Transverse colon (tissue), 4 donors: Measurements from ENCODE around the gene C4B. TPM values are rescaled to one million over a fixed set of nuclear protein-coding genes. Genes with fewer than 3 reads are reported as not detected.

Experiments used
- DNase-seq: peaks from one replicate; pipeline ENCODE4 v3.0.0-alpha.2; 2019
- H3K27ac ChIP-seq, 4 donors: fragments of 200-600 bp; sonication (generic); 2 replicates each; pipeline ENCODE4 v1.5.1; 2016 to 2018; ENCODE audit warnings: inconsistent platforms in 4 of 4
- H3K27me3 ChIP-seq: fragments of 200-600 bp; sonication (generic); 2 replicates; pipeline ENCODE4 v1.5.1; 2017; ENCODE audit warnings: inconsistent platforms
- H3K36me3 ChIP-seq, 4 donors: fragments of 200-600 bp; sonication (generic); 2 replicates each; pipeline ENCODE4 v1.5.1; 2017 to 2019; ENCODE audit warnings: inconsistent platforms in 4 of 4
- H3K4me1 ChIP-seq, 4 donors: fragments of 200-600 bp; sonication (generic); 2 replicates each; pipeline ENCODE4 v1.5.1; 2017 to 2020; ENCODE audit warnings: inconsistent platforms in 4 of 4
- H3K4me3 ChIP-seq, 4 donors: fragments of 200-600 bp; sonication (generic); 1 replicate in 1 of 4; 2 replicates in 3 of 4; pipeline versions ENCODE4 v1.5.1 to v1.6.1; 2017 to 2019; ENCODE audit warnings: inconsistent platforms in 4 of 4
- H3K9me3 ChIP-seq, 2 donors: fragments of 200-600 bp; sonication (generic); 2 replicates each; pipeline ENCODE4 v1.5.1; 2017 to 2019; ENCODE audit warnings: inconsistent platforms in 2 of 2
- EP300 ChIP-seq: sonication (generic); formaldehyde crosslinking; IDR thresholded peaks from one replicate; pipeline ENCODE4 v1.6.1; 2017; ENCODE audit warnings: antibody characterized with exemption, low read depth
- POLR2A ChIP-seq: fragments of 450-650 bp; IDR thresholded peaks from one replicate; pipeline ENCODE4 v1.6.1; 2016; ENCODE audit warnings: antibody characterized with exemption, mild to moderate bottlenecking, moderate library complexity
- POLR2AphosphoS5 ChIP-seq, 3 donors: sonication (generic); formaldehyde crosslinking; IDR thresholded peaks; one replicate each; pipeline ENCODE4 v1.6.1; 2016; ENCODE audit warnings: antibody characterized with exemption in 3 of 3
- WGBS, 2 donors: methylation state at CpG; one replicate each; pipeline ENCODE4 v1.1.5; 2018; ENCODE audit warnings: low coverage in 1 of 2; 5-methylcytosine and 5-hydroxymethylcytosine counted together
- in situ Hi-C, 4 donors: fragments of 200-750 bp; cut with MboI; loops; one replicate each; pipeline versions ENCODE4 v1.15.0 to v1.15.1; 2017; ENCODE audit warnings: low sequenced_read_pairs in 3 of 4, low pct_ligation_motif_present in 1 of 4, low pct_unique_long_range_greater_than_20kb in 1 of 4
- intact Hi-C: fragments of 100-400 bp; cut with DNase I; formaldehyde crosslinking; loops from one replicate; pipeline ENCODE4 v1.15.1; 2023; ENCODE audit warnings: low total_unique reads
- total RNA-seq, 4 donors: library from RNA; depleted of rRNA; stranded (reverse); fragments of >200 nt; gene quantifications; one replicate each; pipeline ENCODE4 v1.1.0, GENCODE V29; 2016
- TF ChIP-seq, protein P1 (sequence below), 5 experiments: fragments of 200-600 bp in 3 of 5; fragments of 450-650 bp in 2 of 5; sonication (generic) in 3 of 5; IDR thresholded peaks; 1 replicate in 2 of 5; 2 replicates in 3 of 5; pipeline ENCODE4 v1.5.1; 2016 to 2017; ENCODE audit warnings: antibody characterized with exemption in 5 of 5, inconsistent platforms in 3 of 5, mild to moderate bottlenecking in 2 of 5, moderate library complexity in 1 of 5

C4B gene
- total RNA-seq, 4 donors from 2014 or later: 20.3 to 137 (median 64.0) TPM

DNA sequence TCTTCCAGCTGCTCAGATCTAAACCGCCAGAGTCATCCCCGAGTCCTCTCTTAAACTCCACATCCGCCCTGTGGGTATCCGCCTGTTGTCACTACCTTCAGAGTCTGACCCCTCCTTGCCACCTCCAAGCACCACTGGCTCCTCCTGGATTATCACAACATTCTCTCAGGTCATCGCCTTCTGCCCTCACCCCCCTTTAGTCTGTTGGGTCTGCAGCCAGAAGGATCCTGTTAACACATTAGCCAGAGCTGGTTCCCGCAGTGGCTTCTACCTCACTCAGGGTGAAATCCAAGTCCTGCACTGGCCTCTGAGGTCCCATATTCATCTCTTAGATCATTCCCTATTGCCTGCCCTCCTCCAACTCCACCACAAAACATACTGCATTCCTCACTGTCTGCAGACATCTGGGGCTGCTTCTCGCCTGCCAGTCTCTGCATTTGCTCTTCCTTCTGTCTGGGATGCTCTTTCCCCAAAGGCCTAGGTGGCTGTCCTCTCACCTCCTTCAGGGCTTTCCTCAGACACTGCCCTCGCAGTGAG is 60.5 kb downstream of the C4B start:
- Histone ChIP-seq H3K4me3 (no peak overlapping the region), H3K27me3 (no peaks in the 10 kb centered on the region), H3K9me3 (no peaks in the 10 kb centered on the region), H3K4me1 (no peaks in the 10 kb centered on the region), H3K36me3 (no peaks in the 10 kb centered on the region), H3K27ac (no peak overlapping the region)
- in situ Hi-C loops: loop anchor here in 2 of 4 donors (25.0 kb wide), 1 partner anchor 113 kb away; the partner anchor contains the start of genes DXO (in 2 of the 2), NELFE (in 2 of the 2) and SKIC2 (in 2 of the 2)
- DNase-seq: no peak
- TF ChIP-seq EP300 (no peak), POLR2A (no peak), POLR2AphosphoS5 (IDR thresholded peaks at IDR 0.05) (no peak)
- TF ChIP-seq, protein P1, sequence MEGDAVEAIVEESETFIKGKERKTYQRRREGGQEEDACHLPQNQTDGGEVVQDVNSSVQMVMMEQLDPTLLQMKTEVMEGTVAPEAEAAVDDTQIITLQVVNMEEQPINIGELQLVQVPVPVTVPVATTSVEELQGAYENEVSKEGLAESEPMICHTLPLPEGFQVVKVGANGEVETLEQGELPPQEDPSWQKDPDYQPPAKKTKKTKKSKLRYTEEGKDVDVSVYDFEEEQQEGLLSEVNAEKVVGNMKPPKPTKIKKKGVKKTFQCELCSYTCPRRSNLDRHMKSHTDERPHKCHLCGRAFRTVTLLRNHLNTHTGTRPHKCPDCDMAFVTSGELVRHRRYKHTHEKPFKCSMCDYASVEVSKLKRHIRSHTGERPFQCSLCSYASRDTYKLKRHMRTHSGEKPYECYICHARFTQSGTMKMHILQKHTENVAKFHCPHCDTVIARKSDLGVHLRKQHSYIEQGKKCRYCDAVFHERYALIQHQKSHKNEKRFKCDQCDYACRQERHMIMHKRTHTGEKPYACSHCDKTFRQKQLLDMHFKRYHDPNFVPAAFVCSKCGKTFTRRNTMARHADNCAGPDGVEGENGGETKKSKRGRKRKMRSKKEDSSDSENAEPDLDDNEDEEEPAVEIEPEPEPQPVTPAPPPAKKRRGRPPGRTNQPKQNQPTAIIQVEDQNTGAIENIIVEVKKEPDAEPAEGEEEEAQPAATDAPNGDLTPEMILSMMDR (IDR thresholded peaks at IDR 0.05): no peak
- 90 to 98% methylated on average over 7 to 8 of the region's 8 CpGs for WGBS, 2 donors
- intact Hi-C loops: no loop called here

DNA sequence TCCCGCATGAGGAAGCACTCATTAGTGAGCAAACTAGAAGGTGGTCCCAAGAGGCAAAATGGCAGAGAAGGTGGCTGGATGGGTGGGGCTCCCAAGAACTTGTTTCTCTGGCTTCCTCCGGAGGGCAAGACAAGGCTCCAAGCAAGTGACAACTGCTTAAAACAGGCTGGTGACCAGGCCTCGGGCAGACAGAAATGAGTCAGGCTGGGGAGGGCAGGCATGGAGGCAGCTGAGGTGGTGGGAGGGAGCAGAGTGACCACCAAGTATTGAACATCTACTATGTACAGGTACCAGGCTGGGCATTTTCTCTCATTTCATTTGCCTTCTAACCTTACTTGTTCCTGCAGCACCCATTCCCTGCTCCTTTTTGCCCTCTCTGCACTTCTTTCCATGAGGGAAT is 61.2 kb downstream of the C4B start:
- 70% methylated on average over 3 of the region's 3 CpGs; no CpG with 5 or more reads in 1 of the 2 donors for WGBS, 2 donors
- Histone ChIP-seq H3K27me3 (no peaks in the 10 kb centered on the region), H3K27ac (peak overlapping the region in 1 of 4 donors; percentile 17), H3K4me1 (no peaks in the 10 kb centered on the region), H3K36me3 (no peaks in the 10 kb centered on the region), H3K4me3 (no peak overlapping the region), H3K9me3 (no peaks in the 10 kb centered on the region)
- DNase-seq: no peak
- intact Hi-C loops (no loop called here), in situ Hi-C loops (no loop called here)
- TF ChIP-seq EP300: no peak
- no peak for TF ChIP-seq POLR2AphosphoS5 (IDR thresholded peaks at IDR 0.05)
- TF ChIP-seq, protein P1 (IDR thresholded peaks at IDR 0.05): no peak
- no peak for TF ChIP-seq POLR2A

DNA sequence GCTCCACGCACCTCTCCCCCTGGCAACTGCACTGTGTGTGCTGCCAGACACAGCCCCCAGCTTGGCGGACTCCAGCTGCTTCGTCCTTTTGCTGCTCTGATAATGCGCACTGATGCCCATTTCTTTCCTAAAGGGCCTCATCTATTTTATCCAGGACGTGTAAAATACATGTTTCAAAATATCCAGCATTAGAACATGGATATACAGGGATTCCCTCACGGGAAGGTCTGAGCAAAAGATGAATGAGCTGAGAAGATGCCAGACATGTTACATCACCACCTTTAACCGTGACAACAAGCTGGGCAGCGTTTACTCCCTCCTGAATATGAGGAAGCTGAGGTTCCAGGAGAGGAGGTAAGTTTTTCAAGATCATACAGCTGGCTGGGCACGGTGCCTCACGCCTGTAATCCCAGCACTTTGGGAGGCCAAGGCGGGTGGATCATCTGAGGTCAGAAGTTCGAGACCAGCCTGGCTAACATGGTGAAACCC is 61.8 kb downstream of the C4B start:
- H3K4me1 ChIP-seq: peaks cover 0 to under 1% (median 0%) of the 10 kb centered on the region in 4 donors
- H3K27me3 ChIP-seq: no peaks in the 10 kb centered on the region
- in situ Hi-C loops (no loop called here), intact Hi-C loops (no loop called here)
- no peak for DNase-seq
- peak overlapping the region in 2 of 4 donors; percentile 26 to 43 for H3K27ac ChIP-seq
- no peak overlapping the region for H3K4me3 ChIP-seq
- WGBS, 2 donors: 51 to 70% methylated on average over 5 to 12 of the region's 12 CpGs
- TF ChIP-seq, protein P1 (IDR thresholded peaks at IDR 0.05): no peak
- TF ChIP-seq POLR2AphosphoS5 (IDR thresholded peaks at IDR 0.05): peak in 2 of 3 donors; percentile 19 to 22
- H3K36me3 ChIP-seq: no peaks in the 10 kb centered on the region
- H3K9me3 ChIP-seq: no peaks in the 10 kb centered on the region

DNA sequence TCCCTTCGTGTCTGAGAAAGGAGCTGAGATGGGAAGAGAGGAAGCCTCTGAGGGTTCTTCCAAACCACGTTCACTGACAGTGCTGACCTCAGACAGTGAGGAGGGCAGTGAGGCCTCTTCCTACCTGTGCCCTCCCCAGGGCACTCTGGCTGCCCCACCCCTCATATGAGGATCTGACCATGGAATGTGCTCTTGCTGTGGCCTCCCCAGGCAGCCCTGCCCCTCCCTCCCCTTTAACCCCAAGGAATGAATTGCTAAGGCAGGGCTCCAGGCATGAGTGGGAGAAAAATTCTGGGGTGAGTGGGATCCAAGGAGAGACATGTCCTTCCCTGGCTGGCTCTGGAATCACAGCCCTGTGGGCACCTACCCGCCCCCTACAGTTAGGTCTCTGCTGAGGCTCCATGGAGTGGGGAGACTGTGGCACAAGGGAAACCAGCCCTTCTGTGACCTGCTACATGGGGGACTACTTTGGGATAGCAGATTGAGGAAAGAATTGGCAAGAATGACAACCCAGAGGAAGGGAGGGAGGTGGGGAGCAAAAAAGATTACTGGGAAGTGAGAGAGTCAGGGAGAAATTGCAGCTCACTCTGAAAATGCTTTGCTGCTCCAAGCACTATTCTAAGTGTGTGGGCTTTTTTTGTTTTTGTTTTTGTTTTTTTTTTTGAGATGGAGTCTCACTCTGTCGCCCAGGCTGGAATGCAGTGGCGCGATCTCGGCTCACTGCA is 65.1 kb downstream of the C4B start:
- H3K9me3 ChIP-seq: no peaks in the 10 kb centered on the region
- H3K4me1 ChIP-seq: peaks cover 0 to 3% (median 0%) of the 10 kb centered on the region in 4 donors
- DNase-seq: no peak
- H3K4me3 ChIP-seq: no peak overlapping the region
- 80 to 91% methylated on average over 2 to 7 of the region's 7 CpGs for WGBS, 2 donors
- no peaks in the 10 kb centered on the region for H3K27me3 ChIP-seq
- H3K27ac ChIP-seq: no peak overlapping the region
- H3K36me3 ChIP-seq: no peaks in the 10 kb centered on the region
- TF ChIP-seq EP300 (no peak), POLR2A (no peak), POLR2AphosphoS5 (IDR thresholded peaks at IDR 0.05) (no peak)
- TF ChIP-seq, protein P1 (IDR thresholded peaks at IDR 0.05): no peak
- intact Hi-C loops: no loop called here
- in situ Hi-C loops: no loop called here
